ENCODE measurements around the gene AASS.

DNA sequence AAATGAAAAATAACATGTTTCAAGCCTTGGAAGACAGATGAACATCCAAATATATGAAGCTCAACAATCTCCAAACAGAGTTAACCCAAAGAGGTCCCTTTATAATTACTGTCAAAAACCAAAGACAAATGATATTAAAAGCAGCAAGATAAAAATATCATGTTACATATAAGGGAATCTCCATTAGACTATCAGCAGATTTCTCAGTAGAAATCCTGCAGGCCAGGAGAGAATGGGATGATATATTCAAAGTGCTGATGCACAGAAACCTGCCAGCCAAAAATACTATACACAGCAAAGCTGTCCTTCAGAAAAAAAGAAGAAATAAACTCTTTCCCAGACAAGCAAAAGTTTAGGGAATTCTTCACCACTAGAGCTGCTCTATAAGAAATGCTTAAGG is 41.0 kb downstream of the AASS start:
- TF ChIP-seq, protein P1, sequence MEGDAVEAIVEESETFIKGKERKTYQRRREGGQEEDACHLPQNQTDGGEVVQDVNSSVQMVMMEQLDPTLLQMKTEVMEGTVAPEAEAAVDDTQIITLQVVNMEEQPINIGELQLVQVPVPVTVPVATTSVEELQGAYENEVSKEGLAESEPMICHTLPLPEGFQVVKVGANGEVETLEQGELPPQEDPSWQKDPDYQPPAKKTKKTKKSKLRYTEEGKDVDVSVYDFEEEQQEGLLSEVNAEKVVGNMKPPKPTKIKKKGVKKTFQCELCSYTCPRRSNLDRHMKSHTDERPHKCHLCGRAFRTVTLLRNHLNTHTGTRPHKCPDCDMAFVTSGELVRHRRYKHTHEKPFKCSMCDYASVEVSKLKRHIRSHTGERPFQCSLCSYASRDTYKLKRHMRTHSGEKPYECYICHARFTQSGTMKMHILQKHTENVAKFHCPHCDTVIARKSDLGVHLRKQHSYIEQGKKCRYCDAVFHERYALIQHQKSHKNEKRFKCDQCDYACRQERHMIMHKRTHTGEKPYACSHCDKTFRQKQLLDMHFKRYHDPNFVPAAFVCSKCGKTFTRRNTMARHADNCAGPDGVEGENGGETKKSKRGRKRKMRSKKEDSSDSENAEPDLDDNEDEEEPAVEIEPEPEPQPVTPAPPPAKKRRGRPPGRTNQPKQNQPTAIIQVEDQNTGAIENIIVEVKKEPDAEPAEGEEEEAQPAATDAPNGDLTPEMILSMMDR (IDR thresholded peaks at IDR 0.05; ENCODE audit: insufficient read depth, low read length, poor library complexity, severe bottlenecking): no peak
- TF ChIP-seq EZH2phosphoT487 (conservative IDR thresholded peaks at IDR 0.05; ENCODE audit: low read length): no peak

All from SU-DHL-6 (cell line).